Fibroblast of lung (primary cell): ENCODE results near the gene DNMT3A. TPM values are rescaled to one million over a fixed set of nuclear protein-coding genes. Genes with fewer than 3 reads are reported as not detected.

ENCODE experiments used
- DNase-seq, 2 donors: peaks; one replicate each; pipeline versions ENCODE4 v3.0.0 to v3.0.0-alpha.2; 2010; ENCODE audit warnings: low read depth in 2 of 2
- H2AFZ ChIP-seq: 2 replicates; pipeline ENCODE4 v1.5.1; 2012; ENCODE audit warnings: low read length, control low read depth, inconsistent platforms
- H3K27ac ChIP-seq: 2 replicates; pipeline ENCODE4 v1.5.1; 2011; ENCODE audit warnings: low read length, control low read depth; ENCODE audit not compliant: insufficient read depth
- H3K27me3 ChIP-seq: 2 replicates; pipeline ENCODE4 v1.5.1; 2011; ENCODE audit warnings: mild to moderate bottlenecking, low read length; ENCODE audit not compliant: control insufficient read depth, insufficient read depth
- H3K36me3 ChIP-seq: 2 replicates; pipeline ENCODE4 v1.5.1; 2011; ENCODE audit warnings: low read length; ENCODE audit not compliant: control insufficient read depth, insufficient read depth
- H3K4me1 ChIP-seq: 2 replicates; pipeline ENCODE4 v1.5.1; 2011; ENCODE audit warnings: low read length; ENCODE audit not compliant: control insufficient read depth, insufficient read depth; ENCODE audit errors: extremely low read depth
- H3K4me2 ChIP-seq: 2 replicates; pipeline ENCODE4 v1.5.1; 2011; ENCODE audit warnings: low read length, control low read depth; ENCODE audit not compliant: insufficient read depth; ENCODE audit errors: extremely low read depth
- H3K4me3 ChIP-seq, 4 experiments: fragments of 200-600 bp in 1 of 4; sonication (generic) in 1 of 4; replicated peaks in 1 of 4; 2 replicates each; pipeline ENCODE4 v1.5.1; 2011 to 2016; ENCODE audit warnings: low read length in 4 of 4, low read depth in 3 of 4, mild to moderate bottlenecking in 3 of 4, control low read depth in 2 of 4, inconsistent platforms in 1 of 4, mixed read lengths in 1 of 4; ENCODE audit not compliant: insufficient read depth in 1 of 4; ENCODE audit errors: control extremely low read depth in 1 of 4
- H3K79me2 ChIP-seq: 2 replicates; pipeline ENCODE4 v1.5.1; 2012; ENCODE audit warnings: mild to moderate bottlenecking, low read length, inconsistent platforms; ENCODE audit not compliant: control insufficient read depth, insufficient read depth
- H3K9ac ChIP-seq: 2 replicates; pipeline ENCODE4 v1.5.1; 2011; ENCODE audit warnings: mild to moderate bottlenecking, low read length, control low read depth; ENCODE audit not compliant: insufficient read depth
- H3K9me3 ChIP-seq: 2 replicates; pipeline ENCODE4 v1.5.1; 2012; ENCODE audit warnings: low read depth, low read length; ENCODE audit not compliant: control insufficient read depth, insufficient read depth
- H4K20me1 ChIP-seq: 2 replicates; pipeline ENCODE4 v1.5.1; 2011; ENCODE audit warnings: low read length; ENCODE audit not compliant: control insufficient read depth, insufficient read depth; ENCODE audit errors: extremely low read depth
- EZH2 ChIP-seq: IDR thresholded peaks from 2 replicates; pipeline ENCODE4 v1.5.1; 2012; ENCODE audit warnings: low read length, control low read depth, mild to moderate bottlenecking; ENCODE audit errors: missing control alignments
- polyA plus RNA-seq, 2 donors: library from polyadenylated mRNA; depleted of rRNA in 1 of 2; stranded (reverse) in 1 of 2; unstranded in 1 of 2; fragments of >200 nt; gene quantifications; 2 replicates each; pipeline ENCODE4 v1.2.1, GENCODE V29; 2011 to 2012; ENCODE audit warnings: missing spikeins in 1 of 2
- total RNA-seq: library from RNA; depleted of rRNA; stranded (reverse); fragments of >200 nt; gene quantifications from 2 replicates; pipeline ENCODE4 v1.2.1, GENCODE V29; 2014
- TF ChIP-seq, protein P1 (sequence below), 2 donors: IDR thresholded peaks in 1 of 2; conservative IDR thresholded peaks in 1 of 2; 1 replicate in 1 of 2; 2 replicates in 1 of 2; pipeline ENCODE4 v1.5.1; 2011 to 2012; ENCODE audit warnings: low read length in 2 of 2, control low read depth in 1 of 2, inconsistent platforms in 1 of 2, low read depth in 1 of 2, mild to moderate bottlenecking in 1 of 2

The DNMT3A gene
- total and polyA plus RNA-seq, 2 donors (not counting 1 experiment from before 2014, with no cell fraction given) = 3.6 to 19.7 TPM

GRCh38 chr2:25241452-25241851, 100.3 kb downstream of the DNMT3A start:
- no peaks in the 10 kb centered on the region for H3K9me3 ChIP-seq
- DNase-seq = no peak
- H3K36me3 ChIP-seq = peaks cover 18% of the 10 kb centered on the region
- H3K4me2 ChIP-seq = no peak overlapping the region
- H4K20me1 ChIP-seq = no peaks in the 10 kb centered on the region
- no peak overlapping the region for H3K9ac ChIP-seq
- no peaks in the 10 kb centered on the region for H3K4me1 ChIP-seq
- no peak overlapping the region for H2AFZ ChIP-seq
- no peak overlapping the region for H3K27ac ChIP-seq
- H3K79me2 ChIP-seq = no peaks in the 10 kb centered on the region
- TF ChIP-seq, protein P1, sequence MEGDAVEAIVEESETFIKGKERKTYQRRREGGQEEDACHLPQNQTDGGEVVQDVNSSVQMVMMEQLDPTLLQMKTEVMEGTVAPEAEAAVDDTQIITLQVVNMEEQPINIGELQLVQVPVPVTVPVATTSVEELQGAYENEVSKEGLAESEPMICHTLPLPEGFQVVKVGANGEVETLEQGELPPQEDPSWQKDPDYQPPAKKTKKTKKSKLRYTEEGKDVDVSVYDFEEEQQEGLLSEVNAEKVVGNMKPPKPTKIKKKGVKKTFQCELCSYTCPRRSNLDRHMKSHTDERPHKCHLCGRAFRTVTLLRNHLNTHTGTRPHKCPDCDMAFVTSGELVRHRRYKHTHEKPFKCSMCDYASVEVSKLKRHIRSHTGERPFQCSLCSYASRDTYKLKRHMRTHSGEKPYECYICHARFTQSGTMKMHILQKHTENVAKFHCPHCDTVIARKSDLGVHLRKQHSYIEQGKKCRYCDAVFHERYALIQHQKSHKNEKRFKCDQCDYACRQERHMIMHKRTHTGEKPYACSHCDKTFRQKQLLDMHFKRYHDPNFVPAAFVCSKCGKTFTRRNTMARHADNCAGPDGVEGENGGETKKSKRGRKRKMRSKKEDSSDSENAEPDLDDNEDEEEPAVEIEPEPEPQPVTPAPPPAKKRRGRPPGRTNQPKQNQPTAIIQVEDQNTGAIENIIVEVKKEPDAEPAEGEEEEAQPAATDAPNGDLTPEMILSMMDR (conservative IDR thresholded peaks at IDR 0.05 in 1 of 2, IDR thresholded peaks at IDR 0.05 in 1 of 2; ENCODE audit: low read depth in 1 of 2, low read length in 2 of 2) = no peak
- no peak for TF ChIP-seq EZH2
- H3K27me3 ChIP-seq = no peaks in the 10 kb centered on the region
- no peak overlapping the region for H3K4me3 ChIP-seq

DNA sequence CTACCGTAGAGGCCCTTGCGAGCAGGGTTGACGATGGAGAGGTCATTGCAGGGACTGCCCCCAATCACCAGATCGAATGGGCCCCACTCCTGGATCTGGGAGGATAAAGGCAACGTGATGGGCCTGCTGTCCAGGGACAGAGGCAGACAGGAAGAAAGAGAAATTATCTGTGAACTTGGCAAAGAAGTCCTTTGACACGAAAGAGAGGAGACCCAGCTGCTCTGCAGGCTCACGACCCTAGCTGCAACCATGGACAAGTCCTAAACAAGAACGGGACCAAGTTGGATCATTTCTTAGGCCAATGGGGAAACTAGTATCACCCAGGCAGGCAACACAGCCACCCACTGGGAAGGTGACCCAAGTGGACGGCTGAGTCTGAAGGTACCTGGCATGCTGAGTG, 101.1 kb downstream of the DNMT3A start:
- Histone ChIP-seq H3K79me2 (no peaks in the 10 kb centered on the region), H3K27me3 (no peaks in the 10 kb centered on the region), H2AFZ (no peak overlapping the region), H3K4me3 (no peak overlapping the region), H3K4me1 (no peaks in the 10 kb centered on the region), H3K27ac (no peak overlapping the region), H3K9me3 (no peaks in the 10 kb centered on the region), H4K20me1 (no peaks in the 10 kb centered on the region), H3K9ac (no peak overlapping the region), H3K4me2 (no peak overlapping the region), H3K36me3 (peaks cover 12% of the 10 kb centered on the region)
- TF ChIP-seq, protein P1 (conservative IDR thresholded peaks at IDR 0.05 in 1 of 2, IDR thresholded peaks at IDR 0.05 in 1 of 2; ENCODE audit: low read depth in 1 of 2, low read length in 2 of 2) = no peak
- no peak for TF ChIP-seq EZH2
- DNase-seq = no peak

- Histone ChIP-seq H3K27ac (no peak overlapping the region), H2AFZ (no peak overlapping the region), H3K9ac (no peak overlapping the region), H3K27me3 (no peaks in the 10 kb centered on the region), H3K4me3 (no peak overlapping the region), H4K20me1 (no peaks in the 10 kb centered on the region), H3K4me1 (no peaks in the 10 kb centered on the region), H3K4me2 (no peak overlapping the region), H3K79me2 (no peaks in the 10 kb centered on the region), H3K9me3 (no peaks in the 10 kb centered on the region), H3K36me3 (peaks cover 12% of the 10 kb centered on the region)
- no peak for TF ChIP-seq EZH2
- TF ChIP-seq, protein P1 (conservative IDR thresholded peaks at IDR 0.05 in 1 of 2, IDR thresholded peaks at IDR 0.05 in 1 of 2; ENCODE audit: low read depth in 1 of 2, low read length in 2 of 2) = no peak
- no peak for DNase-seq
Measured at GRCh38 chr2:25238920-25239319, 102.8 kb downstream of the DNMT3A start.
